Ammon's horn (tissue), 1 donor: ENCODE measurements around the gene OTX2.

Experiments used
- DNase-seq: peaks from one replicate; pipeline ENCODE4 v3.0.0-alpha.2; 2016; ENCODE audit warnings: low spot score

Gene OTX2

DNA sequence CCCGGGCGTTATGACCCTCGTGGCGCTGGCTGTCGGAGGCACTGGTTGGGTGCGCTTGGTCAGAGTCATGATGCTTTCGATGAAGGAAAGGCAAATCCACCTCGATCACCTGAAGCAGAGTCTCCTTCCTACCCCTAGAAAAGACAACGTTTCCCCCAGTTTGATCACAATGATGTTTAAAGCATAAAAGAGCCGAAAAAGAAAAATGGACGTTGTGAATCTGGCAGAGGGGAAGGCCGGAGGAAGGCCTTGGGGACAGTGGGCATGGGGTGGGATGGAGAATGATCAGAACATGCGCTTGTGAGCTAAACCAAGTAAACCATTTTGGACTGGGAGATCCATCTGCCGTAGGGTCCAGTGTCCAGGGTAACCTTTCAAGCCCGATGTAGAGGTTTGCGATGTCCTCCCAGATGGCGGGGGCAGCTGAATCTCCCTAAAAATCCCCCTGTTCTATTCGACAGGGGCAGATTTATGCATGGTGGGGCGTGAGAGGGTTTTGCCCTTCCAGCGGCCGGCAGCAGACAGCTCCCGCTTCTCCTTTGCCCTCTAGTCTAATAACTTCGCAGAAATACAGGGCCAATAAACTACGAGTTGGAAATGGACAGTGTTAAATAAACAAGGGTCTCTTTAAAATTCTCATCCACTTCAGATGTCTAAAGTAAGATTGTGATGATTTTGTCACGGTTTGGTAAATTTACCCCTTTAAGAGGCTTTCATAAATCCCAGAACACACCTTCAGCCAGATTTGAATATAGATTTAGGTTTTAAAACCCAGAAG, 2.3 kb upstream of the OTX2 start:
- no peak for DNase-seq

DNA sequence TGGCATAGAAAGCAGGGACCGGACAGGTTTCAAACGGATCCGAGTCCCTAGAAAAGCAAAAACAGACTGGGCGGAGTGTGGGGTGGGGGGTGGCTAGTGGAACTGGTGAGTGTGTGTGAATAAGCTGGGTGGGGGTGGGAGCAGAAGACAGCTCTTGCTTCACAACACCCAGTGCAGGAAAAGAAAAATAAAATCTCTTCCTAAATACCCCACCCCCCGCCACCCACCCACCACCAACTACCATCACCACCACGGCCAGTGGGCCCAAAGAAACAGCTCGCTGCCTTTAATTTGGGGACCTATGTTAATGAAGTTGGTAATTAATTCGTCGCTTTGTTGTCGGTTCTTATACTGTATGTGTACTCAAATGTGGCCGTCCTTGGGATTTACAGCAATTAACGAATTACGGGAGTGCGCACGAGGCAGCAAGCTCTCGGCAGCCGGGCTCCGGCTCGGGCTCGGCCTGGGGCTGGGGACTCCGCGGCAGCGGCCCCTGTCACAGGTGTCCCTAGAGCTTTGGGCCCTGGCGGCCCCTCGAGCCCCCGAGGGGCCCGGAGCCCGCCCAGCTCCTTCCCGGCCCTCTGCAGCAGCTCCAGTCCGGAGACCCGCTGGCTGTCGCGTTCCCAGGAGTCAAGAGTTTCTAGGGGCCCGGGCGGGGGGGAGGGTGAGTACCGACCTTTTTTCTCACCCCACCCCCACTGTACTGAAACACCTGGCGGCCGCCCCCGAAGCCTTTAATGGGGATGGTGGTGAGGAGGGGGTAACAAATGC, 1.5 kb upstream of the OTX2 start:
- no peak for DNase-seq

DNA sequence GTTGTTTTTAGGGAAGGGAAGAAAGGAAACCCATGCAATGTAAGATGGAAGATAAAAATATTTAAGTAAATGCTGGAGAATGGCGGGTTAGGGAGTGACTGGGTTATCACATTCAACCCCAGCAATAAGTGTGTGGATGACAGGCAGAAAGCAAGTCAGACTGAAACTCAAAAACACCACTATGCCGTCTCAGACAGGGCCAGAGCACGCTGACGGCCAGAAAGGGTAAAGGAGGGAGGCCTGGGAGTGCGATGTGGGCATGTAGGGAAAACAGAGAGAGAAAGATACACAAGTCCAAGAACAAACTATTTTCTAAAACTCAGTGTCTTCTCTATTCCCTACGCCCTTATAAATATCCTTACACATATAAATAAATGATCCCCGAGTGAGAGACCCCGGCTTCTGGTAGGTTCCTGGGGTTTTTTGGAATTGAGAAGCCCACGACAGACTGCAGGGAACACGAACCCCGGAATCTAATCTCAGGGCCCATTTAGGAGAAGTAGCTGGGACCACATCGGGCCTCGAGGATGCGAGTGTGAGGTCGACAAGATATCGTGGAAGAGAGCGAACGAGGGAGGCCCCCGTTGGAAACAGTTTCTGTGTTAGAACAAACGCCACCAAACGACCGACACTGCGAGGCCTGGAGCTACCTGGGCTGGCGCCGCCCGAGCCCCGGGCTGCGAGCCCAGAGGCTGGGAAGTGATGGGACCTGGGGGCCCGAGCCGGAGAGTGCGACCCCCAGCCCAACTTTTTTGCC, 735 bp upstream of the OTX2 start:
- no peak for DNase-seq

DNA sequence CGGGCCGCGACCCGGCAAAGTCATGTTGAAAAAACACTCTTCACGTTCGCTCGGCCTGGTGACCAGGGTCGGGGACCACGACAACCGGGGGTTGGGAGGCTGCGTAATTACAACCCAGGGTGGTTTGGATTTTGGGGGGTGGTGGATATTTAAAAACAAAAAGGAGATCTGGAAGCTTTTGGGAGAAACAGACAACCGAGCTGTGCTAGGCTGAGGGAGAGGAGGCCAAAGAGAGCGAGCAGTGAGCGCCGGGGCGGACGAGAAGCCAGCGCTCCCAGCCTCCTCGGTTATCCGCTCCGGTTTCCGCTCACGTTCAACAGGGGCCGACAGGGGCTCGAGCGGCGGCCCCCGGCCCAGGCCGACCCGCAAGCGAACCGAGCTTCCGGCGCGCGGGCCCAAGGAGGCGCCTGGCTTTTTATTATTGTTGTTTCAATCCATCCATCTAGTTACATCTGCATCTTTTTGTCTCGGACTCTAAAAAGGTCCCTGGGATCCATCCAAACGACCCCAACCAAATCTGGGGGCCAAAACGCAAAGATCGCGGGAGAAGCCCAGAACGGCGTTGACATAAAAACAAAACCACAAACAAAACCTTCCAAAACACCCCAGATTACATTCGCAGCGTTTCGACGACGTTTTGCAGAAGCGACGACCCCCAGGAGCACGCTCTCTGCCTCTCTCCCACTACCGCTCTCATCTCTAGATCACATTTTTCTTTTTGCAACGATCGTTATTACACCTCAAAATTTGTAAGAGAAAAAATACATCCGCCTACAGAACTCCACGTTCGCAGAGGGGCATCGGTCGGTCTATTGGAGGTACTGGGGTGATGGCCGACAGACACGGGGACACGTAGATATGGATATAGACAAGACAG, 771 bp downstream of the OTX2 start:
- DNase-seq: no peak

DNA sequence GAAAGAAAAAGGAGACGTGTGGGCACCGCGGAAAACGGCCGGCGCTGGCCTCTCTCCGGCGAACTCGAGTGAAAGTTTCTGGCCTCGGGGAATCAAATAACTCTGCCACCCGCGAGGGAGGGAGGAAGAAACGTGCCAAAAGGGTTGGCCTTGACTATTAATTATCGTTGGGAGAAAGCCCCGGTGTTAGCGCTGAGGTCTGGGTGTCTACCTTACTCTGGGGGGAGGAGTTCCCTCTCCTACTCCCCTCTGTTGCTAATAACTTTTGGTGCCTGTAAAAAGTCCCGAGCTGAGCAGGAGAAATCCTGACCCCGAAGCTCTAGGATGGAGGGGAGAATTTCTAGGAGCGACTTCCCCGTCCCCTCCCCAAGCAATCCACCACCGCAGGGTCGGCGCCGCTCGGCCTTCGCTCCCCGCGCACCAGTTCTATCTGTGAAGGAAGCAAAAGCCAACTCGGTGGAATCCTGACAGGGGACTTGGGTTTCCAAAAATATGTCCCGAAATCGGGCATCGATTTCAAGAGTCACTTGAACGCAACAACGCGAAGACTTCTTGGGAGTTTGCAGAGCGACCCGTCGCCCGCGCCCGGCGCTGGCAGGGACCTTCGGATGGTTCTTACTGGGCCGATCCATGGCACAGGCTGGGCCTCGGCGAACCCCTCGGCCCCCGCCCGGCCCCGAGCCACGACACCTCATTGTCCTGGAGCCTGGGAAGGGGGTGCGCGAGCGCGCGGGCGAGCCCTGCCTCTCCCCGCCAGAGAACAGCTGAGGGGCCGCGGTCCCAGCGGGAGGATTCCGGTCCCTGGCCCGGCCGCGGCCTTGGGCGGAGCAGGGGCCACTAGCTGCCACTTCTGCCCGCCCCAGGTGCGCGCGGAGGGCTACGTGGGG, 1.7 kb downstream of the OTX2 start:
- DNase-seq: no peak

DNA sequence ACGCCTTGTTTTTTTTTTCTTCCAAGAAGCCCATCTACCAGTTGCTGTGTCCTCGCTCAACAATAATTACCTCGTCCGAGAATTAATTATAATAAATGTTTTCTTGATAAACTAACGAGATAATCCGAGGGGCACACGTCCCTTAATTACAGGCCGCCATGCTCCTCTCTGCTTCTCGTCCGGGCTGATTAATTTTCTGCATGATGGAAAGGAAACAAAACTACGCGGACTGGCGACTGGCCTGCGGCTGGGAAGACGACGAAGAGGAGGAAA, 2.2 kb downstream of the OTX2 start:
- DNase-seq: no peak

DNA sequence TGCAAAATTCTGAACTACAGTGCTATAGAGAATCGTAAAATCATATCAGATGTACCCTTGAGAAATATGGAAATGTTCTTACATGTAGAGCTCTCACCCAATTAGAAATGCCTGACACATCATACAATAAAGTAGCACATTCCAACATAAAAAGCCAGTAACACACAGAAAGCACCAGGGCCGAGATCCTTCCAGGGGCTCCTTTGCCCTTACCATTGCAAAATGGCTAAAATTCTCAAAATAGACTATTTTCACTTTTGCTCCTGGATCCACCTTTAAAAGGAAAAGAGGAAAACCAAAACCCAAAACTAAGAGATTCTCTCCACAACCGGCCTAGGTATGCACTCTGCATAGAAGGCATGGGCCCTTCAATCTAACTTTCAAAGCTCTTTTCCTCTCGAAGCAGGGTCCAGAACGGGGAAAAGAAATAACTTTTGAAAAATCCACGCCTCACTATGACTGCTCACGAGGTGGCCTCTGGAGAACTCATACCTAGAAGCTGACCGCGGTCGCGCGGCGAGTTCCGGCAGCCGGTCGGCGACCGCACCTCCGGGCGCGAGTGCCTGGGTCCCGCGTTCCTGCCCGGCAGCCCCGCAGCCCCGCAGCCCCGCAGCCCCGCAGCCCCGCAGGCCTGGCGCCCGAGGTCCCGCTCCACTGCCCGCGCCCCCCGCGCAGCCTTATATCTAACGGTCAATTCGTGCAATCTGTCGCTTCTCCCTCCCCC, 2.7 kb downstream of the OTX2 start:
- DNase-seq: no peak

DNA sequence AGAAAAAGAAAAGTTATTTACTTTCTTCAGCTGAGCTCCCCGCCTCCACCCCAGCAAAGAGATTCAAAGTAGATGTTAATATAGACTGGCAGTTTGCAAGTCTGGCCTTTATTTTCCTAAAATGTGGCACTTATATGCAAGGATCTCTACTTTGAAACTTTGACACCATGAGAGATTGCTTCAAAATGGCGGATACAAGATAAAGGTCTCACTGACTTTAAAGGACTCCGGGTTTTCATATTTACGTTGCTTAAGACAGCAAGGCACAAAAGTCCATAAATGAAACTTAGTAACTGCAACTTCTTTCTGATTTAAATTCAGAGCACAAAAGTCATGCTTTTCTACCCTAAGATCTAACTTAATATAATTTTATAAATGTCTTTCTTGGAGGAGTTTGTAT, 3.5 kb downstream of the OTX2 start:
- DNase-seq: no peak

DNA sequence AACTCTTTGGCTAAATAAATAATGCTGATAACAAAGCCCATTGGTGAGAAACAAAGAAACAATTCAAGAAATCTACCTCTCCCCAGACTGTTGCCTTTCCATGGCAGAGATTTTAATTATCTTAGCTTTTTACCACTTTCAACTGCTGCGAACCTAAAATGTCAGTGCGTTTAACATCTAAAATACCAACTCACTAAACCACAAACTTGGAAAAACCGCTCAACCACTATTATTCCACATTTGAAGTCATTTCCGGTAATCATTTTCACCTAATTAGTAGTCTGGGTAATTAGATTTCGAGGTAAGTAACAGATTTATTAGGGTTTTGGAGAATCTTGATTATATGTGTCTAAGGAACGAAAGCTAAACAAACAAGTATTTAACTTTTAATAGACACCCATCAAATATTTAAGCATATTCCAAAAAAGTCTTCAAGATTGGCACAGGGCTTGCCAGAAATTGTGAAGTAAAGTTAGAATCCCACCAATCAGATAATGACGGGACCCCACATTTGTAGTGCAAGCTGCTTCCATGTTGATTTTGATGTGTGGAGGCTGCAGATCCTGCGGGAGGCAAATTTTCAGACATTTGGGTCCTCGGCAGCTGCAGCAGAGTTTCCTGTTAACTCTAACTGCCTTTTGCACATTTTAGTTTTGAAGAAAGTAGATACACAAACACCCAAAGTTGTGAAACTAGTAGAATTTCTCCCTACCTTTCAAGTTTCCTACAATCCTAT, 4.1 kb downstream of the OTX2 start:
- no peak for DNase-seq

DNA sequence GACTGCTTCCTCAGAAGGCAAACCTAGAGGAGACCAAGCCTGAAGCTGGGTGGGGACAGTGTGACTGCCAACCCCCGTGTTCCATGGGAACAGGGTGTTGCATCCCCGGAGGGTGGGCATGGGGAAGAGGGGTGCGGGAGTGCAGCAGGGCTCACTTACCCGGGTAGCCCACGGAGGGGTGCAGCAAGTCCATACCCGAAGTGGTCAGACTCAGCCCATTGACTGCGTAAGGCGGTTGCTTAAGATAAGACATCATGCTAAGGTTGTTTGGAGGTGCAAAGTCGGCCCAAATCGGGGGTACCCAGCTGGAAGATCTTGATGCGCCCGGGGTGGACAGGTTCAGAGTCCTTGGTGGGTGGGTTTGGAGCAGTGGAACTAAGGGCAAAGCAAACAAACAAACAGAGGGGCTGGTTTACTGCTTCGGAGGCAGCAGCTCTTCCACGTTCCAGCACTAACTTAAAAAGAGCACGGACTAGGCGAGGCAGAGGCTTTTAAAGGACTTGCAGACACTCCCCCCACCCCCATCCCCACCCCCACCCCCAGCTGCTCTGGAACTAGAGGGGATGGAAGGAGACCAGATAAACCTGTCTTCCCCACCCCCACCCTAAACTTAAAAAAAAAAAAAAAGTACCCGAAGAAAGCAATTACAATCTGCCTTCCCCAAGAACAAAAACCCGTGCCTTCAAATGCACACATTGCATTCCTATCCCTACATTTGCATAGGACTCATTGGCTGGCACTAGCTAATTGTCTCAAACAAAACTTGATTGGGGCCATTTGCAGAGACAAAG, 4.9 kb downstream of the OTX2 start:
- no peak for DNase-seq

DNA sequence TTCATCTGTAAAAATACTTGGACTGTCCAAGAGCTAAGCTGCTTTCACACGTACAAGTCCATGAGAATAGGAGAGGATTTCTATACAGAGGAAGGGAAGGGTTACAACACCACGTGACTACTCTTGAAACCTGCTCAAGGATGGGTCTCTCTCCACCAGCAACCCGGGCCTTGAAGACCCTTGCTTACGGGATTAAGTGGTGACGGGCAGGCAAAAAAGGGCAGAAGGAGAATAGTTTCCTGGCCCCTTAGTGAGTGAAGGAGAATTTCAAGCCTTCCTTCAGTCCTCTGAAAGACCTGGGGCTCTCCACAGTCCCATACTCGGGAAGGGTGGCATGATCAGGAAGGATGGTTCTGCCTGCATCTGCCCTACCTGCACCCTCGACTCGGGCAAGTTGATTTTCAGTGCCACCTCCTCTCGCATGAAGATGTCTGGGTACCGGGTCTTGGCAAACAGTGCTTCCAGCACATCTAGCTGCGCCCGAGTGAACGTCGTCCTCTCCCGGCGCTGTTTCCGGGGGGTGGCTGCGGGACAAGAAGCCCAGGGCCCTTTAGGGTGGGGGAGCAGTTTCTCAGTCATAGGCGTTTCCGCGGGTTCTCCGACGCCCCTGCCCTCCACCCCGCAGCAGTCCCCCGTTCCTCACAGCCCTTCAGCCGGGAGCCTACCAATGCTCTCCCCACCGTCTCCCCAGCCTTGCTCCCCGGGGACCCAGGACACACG, 6.3 kb downstream of the OTX2 start:
- DNase-seq: no peak

DNA sequence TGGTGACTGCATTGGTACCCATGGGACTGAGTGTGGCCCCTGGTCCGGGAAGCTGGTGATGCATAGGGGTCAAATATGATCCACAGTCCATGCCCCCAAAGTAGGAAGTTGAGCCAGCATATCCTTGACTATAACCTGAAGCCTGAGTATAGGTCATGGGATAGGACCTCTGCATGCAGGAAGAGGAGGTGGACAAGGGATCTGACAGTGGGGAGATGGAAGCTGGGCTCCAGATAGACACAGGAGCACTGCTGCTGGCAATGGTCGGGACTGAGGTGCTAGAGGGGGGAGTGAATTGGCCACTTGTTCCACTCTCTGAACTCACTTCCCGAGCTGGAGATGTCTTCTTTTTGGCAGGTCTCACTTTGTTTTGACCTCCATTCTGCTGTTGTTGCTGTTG, 8.4 kb downstream of the OTX2 start:
- no peak for DNase-seq

DNA sequence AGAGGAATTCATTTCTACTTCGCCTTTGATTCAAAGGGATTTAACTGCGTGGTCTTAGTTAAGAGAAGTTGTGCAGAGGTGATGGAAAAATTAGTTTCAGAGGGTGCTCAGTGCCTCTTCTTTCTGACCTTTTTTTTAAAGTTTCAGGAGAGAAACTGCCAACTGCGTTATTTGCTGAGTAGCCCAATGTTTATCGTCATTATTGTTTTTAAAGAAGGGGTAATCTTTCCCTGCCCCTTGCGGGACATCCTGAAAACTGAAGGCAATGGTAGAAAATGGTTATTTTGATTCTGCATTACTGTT, 11.0 kb downstream of the OTX2 start:
- DNase-seq: no peak

DNA sequence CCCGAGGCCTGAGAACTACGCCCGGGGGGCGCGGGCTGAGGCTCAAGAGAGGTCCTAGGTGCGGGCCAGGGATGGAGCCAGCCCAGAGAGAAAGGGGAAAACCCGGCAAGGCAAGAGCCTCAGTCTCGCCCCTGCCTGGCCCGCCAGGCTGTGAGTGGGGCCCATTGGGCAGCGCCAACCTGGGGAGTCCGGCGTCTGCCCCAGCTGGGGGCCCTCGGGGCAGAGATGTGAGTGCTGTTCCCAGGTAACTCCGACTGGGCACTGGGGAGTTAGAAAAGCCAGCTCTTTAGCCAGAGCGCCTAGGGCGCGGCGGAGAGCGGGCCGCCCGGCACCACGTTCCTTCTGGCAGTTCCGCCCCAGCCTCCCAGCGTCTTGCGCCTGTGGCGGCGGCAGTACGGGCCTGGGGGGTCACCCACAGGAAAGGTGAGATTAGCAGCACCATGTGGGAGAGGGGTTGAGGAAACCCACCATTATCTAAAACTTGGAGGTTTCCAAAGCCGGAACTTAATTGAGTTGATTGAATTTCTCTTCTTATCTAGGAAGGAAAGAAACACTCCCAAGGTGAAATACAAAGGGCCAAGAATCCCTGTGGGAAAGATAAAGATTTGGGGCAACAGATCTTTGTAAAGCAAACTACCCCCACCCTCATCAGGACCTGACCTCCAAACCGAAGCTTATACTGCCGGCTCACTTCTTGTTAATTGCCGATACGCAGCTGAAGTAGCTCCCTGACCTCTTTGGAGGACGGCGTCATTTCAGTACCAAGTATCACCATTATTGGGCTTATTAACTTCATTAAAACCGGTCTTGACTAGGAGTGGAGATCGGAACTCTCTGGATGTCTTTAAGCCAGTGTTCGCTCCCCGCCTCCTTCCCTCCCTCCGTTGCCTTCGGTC, 11.6 kb downstream of the OTX2 start:
- DNase-seq: no peak

DNA sequence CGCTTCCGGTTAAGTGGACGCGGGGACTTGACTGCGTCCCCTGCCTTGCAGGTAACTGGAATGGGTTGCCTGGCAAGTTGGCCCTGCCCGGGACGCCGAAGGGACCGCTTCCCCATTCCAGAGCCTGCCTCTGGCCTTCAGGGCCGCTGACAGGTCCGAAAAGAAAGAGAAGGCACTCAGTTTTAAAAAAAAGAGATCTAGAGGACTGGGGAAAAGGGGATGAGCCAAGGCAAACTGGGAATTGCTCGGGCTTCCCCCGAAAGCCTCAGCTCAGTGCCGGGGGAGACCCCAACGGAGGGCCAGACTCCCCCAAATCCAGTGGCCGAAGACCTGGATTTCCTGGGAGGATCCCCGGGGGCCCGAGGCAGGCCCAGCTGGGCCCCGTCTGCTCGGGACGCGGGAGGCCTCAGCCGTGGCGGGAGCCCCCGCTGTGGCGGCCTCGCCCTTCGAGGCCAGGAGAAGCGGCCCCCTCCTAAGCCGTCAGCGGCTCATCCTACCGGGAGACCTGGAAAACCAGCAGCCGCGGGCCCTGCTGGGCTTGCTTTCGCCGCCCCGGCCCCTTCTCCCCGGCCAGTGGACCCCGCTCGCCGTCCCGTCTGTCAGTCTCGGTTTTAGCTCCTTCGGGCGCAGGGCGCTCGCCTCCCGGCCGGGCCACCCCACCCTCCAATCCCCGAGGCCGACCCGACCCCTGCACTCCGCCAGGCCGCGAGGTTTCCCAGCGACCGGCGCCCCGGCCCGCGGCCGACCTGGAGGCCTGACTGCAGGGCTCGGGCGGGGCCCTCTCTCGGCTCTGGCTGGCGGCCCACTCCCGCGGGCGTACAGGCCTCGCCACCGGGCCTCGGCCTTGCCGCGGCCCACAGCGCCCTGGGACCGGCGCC, 12.5 kb downstream of the OTX2 start:
- DNase-seq: no peak

DNA sequence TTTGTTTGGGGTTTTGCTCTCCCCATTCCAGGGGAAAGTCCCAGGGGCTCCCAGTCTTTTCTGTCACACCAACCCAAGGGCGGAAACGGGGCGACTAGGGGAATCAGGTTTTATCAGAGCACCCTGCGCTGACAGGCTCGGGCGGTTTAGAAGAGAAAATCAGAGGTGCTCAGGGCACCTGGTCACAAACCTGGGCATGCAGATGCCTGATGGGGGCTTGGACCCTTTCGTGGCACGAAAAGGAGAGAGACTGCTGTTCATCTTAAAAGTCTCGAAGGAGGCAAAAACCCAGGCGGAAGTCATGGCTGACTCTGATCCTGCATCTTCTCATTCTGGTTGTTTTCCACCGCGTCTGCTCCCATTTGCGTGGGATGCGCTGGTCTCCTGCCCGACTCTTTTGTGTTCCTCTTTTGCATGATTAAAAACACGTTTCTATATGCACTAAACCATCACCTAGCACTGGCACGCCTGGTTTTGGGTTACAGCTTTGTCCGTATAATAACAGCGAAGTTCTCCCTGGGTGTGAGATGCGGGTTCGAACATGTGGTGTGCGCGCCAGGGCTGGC, 13.2 kb downstream of the OTX2 start:
- no peak for DNase-seq
